ENCODE measurements around the gene MAP3K14.

The MAP3K14 gene

DNA sequence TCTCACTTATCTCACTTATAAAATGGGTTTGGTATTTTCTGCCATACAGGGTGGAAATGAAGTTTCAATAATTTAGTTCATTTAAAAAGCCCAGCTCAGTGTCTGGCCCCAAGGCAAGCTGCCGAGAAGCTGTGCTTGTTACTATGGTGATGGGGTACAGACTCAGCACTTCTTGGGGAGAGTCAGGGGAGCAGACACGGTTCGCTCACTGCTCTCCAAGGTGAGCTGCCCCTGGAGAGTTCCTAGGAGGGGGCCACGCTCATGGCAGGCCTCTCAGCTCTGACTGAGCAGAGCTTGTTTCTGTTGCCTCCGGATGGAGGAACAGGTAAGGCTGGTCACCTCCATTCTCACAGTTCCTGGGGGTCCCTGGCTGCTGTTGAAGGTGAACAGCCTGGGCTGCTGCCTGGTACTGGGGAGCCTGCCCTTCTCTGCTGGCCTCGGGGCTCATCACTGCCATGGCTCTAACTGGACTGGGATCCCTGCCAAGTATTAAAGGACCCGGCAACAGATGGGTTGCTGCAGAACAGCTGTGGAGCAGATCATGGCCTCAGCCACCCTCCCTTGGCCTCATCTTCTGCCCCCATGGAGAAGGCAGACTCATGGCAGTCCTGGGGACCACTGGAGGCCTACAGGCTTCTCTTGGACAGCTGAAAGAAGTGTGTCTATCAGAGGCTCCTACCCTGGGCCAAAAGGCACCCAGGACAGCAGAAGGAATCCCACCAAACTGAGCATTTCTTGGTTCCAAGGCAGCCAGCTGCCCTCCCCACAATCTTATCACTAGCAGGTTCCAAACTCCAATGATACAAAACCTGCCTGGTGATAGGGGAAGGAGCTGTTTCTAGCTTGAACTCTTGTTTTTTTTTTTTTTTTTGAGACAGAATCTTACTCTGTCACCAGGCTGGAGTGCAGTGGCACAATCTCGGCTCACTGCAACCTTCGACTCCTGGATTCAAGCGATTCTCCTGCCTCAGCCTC lies 29.0 kb downstream of the MAP3K14 start:
- H3K4me3 ChIP-seq (ENCODE audit: low read depth, low read length), result no peak overlapping the region
- DNase-seq (ENCODE audit: low read depth), result no peak

DNA sequence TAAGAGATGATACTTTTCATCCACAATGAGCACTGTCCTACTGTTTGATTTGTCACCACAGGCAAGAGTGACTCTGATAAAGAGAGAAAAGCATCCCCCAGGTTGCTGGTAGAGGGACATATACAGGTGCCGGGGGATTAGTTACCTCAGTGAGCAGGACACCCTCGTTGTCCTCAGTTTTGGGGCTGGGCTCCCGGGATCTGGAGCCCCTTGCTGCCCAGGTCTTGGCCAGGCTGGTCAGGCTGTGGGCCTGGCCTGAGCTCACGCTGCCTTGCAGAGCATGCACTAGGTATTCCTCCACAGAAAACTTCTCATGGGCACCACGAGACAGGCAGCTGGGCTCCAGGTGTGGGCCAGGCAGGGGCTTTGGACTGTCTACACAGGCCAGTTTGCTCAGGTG lies 30.5 kb downstream of the MAP3K14 start:
- H3K4me3 ChIP-seq (ENCODE audit: low read depth, low read length), result no peak overlapping the region
- no peak for DNase-seq (ENCODE audit: low read depth)

DNA sequence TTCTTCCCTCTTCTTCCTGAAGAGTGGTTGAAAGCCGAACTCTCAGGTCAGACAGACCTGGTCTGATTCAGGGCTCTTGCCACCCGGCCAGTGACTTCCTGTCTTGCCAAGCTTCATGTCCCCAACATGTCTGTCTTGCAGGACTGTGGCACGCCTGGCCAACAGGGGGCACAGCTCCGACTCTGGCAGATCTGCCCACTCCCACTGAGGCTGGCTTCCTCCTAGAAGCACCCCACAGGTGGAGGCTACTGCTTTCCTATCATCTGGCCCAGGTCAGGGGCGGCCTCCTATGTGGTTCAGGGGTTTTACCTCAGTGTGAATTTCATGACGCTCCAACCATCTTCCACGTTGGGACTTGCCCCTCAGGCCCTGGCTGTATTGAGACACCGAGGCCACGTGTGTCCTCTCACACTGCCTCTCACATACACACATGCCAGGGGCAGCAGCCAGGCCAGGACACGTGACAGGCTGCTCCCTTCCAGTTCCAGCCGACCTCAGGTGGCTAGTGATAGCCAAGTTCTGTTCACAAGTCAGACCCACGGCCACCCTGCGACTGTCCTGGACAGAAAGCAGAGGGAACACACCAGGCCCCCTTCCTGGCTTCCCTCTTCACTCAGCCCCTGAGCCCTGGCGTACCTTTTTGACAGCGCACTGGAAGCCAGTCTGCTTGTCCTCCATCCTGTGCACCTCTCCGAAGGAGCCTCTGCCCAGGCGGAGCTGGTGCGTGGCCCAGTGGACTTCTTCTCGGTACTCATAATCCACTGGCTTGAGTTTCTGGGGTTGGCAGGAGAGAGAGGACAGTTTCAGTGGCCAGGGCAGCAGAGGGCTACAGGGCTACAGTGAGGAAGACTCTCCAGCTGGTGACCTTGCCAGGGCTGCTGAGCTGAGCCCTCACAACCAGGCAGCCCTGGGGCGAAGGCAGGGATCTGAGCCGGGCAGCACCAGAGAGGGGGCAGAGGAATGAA lies 32.4 kb downstream of the MAP3K14 start:
- no peak overlapping the region for H3K4me3 ChIP-seq (ENCODE audit: low read depth, low read length)
- DNase-seq (ENCODE audit: low read depth), result no peak

DNA sequence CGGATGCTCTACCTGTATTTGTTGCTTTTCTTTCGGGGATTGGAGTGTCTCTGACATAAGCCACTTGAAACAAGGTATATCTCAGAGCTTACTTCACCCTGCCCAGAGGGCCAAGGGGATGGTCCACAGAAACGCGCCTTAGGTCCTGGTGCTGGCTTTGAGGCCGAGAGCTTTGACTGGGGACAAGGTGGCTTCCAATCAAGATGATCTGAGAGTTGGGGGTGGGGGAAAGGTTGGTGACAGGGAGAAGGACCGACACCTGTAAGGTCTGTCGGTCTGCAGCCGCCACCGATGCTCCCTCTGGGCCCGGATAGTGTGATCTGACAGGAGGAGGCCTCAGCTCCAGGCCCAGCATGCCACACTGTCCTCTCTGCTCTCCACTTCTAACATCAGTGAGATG lies 33.1 kb downstream of the MAP3K14 start:
- DNase-seq (ENCODE audit: low read depth), result no peak

DNA sequence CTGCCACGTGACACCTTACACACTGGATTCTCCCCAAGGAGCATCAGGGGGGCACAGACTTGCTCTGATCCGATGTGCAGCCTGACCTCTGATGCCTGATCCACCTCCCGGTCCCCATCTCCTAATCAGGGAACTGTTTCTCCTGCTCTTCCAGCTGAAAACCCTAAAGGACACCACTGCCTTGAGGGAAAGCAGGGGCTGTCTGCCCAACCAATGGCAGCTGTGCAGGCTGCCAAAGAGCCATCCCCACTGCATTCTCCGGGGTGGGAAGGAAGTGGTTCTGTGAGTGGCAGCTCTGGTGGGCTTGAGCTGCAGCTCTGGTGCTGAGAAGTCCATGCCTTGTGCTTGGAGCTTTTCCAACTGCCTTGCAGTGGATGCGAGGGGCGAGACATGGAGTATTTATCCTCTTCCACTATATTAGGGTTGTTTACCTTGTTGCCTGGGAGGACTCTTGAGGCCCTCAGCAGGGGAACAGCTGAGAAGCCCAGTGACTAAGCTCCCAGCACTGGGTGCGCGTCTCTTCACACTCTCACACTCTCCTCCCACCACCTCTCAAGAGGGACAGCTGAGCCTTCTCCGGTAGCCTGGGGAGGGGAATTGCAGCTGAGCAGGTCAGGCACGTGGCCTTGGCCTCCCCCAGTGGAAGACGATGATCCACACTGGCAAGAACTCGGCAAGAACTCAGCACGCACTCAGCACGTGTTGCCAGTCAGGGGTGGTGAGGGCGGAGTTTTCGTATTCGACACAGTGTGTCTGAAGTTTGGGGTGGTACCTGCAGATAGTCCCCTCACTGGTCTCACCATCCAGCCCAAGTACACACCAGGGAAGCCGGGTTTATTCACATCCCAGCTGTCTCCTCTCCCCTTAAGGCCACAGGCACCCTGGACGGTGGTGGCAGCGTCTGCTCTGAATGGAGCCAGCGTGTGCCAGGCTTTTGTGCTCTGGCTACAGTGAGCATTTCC lies 33.9 kb downstream of the MAP3K14 start:
- no peak overlapping the region for H3K4me3 ChIP-seq (ENCODE audit: low read depth, low read length)
- peak; percentile 87 for DNase-seq (ENCODE audit: low read depth)

More for the DNA sequence above, 33.1 kb downstream of the MAP3K14 start:
- H3K4me3 ChIP-seq (ENCODE audit: low read depth, low read length), result no peak overlapping the region

DNA sequence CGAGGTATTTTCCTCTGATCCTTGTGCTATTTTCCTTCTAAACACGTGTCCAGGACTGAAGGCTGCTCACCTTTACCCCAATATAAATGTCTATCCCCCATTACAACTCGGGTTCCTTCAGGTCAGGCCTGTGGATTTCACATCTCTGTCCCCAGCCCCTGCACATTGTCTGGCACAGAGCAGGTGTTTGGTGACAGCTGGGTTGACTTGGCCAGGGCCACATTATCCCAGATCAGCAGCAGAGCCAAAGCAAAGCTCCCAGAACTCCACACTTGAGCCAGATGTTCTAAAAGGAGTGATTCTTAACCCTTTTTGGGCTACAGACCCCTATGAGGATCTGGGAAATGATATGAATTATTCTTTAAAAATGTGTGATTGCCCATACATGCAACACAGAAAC lies 36.9 kb downstream of the MAP3K14 start:
- H3K4me3 ChIP-seq (ENCODE audit: low read depth, low read length), result no peak overlapping the region
- no peak for DNase-seq (ENCODE audit: low read depth)

DNA sequence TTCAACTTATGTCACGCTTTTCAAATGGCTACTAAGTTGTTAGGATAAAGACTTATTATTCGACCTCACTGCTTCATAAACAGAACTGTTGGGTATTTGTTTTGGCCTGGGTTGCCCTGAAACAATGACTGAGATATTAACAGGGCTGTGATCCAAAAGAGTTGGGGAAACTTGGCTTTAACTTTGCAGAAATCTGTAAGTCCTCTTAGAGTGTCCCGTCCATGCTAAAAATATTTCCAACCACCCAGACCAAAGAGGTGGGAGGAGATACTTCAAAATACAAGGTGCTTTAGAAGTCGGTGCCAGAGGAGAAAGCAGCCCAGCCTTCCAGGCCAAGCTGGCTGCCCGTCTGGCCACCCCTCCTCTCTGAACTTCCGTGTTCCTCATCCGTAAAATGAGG lies 38.8 kb downstream of the MAP3K14 start:
- DNase-seq (ENCODE audit: low read depth), result no peak

DNA sequence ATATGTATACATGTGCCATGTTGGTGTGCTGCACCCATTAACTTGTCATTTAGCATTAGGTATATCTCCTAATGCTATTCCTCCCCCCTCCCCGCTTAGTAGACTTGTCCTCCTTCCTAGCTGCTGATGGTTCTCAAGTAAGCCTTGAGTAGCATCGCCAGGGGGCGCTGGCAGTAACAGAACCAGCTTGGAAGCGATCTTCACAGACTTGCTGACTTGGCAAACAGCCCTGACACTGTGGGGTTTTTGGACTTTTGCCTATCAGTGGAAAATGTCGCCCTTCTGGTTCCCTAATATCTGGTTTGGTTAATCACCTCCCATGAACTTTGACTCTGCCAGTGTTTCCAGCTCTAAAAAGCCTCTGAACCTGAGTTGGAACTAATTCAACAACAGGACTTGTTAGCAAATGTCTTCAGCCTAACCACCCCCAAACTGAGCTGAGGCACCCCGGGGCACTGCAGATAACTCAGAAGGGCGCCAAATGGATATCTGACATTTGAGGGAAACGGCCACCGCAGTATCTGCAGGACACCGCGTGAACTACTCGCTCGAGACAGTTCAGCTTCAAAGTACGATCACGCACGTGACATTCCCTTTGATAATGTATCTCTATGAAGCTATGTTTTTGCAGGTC lies 39.5 kb downstream of the MAP3K14 start:
- no peak overlapping the region for H3K4me3 ChIP-seq (ENCODE audit: low read depth, low read length)

More for the DNA sequence above, 38.8 kb downstream of the MAP3K14 start:
- no peak overlapping the region for H3K4me3 ChIP-seq (ENCODE audit: low read depth, low read length)

DNA sequence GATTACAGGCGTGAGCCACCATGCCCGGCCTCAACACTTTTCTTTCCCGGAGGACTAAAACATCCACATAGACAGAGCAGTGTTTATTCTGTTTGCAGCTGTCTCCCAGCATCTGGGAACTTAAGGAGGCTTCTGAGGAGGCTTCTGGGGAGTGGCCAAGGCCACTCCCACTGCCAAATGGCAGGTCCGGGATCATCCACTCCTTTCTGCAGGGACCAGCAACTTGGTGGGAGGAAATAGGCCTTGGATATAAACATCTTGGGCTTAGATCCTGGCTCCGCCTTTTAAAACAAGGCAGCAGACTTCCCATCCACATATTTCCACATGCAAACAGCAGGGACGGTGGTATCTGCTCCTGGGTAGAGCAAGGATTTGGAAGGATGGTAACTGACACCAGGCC lies 40.8 kb downstream of the MAP3K14 start:
- no peak overlapping the region for H3K4me3 ChIP-seq (ENCODE audit: low read depth, low read length)
- DNase-seq (ENCODE audit: low read depth), result no peak

More for the DNA sequence above, 39.5 kb downstream of the MAP3K14 start:
- DNase-seq (ENCODE audit: low read depth), result peak; percentile 59

DNA sequence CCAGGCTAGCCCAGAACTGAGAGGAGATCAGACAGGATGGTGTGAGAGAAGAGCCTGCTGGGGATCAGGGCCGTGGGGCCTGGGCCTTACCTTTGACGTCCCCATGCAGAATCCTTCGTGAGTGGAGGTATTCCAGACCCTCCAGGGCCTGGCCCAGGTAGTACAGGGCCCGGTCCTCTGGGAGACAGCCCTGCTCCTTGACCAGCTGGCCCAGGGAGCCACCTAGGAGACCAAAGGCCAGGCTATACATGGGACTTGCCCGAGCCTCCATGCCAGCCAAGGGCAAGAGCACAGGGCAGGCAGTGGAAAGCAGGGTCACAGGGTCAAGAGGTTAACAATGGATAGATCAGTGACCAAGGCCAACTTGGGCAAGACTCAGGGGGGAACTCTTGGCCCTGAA lies 42.8 kb downstream of the MAP3K14 start:
- no peak overlapping the region for H3K4me3 ChIP-seq (ENCODE audit: low read depth, low read length)
- no peak for DNase-seq (ENCODE audit: low read depth)

DNA sequence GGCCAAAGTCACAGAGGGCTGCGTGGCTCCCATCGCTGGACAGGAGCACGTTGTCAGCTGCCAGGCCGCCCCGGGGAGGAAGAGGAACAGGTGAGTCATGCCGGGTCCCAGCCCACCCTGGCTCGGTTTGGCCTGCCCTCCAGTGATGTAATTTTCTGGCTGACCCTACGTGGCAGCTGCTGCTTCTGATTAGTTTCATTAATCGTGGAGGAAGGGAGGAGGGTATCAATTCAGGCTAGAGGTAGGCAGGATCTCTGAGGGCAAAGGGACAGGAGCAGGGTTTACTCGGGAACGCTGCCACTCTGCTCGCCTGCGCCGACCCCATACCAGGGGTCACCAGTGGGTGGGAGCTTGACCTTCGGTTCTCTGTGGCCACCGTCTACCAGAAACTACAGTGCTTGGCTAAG lies 43.3 kb downstream of the MAP3K14 start:
- H3K4me3 ChIP-seq (ENCODE audit: low read depth, low read length), result no peak overlapping the region
- no peak for DNase-seq (ENCODE audit: low read depth)

DNA sequence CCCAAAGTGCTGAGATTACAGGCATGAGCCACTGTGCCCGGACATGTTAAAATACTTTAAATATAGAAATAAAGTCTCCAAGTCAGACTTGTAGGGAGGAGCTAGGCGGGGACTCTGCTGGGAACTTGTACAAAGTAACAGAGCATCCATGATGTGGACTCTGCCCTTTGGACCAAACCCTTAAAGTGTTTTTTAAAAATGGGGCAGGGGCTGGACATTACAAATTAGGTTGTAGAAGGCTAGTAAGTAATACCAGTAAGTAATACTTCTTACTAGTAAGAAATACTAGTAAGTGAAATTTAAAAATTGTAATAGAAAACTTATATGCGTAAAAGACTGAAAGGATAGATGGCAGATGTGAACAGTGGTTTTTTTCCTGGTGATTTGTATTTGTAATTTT lies 45.2 kb downstream of the MAP3K14 start:
- DNase-seq (ENCODE audit: low read depth), result no peak
- no peak overlapping the region for H3K4me3 ChIP-seq (ENCODE audit: low read depth, low read length)

DNA sequence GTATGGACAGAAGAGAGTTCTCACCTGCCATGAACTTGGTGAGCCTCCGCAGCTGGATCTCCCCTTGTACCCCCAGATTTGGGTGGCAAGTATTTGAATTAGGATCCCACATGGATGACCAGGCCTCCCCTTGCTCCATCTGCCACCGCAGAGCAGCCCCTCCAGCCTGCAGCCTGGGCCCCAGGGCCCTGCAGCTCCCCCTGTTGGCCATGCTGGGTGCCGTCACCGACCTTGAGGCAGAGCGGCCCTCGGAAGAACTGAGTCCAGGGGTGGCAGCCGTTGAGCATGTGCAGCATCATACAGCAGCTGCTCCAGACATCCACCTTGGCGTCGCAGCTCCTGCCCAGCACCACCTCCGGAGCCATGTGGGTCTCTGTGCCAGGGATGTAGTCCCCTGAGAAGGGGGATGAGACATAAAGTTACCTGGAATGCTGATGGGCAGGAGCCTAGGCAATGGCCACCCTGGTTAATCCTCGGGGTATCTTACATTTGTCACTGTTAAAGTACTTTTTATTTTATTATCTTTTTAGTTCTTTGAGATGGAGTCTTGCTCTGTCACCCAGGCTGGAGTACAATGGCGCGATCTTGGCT lies 45.9 kb downstream of the MAP3K14 start:
- no peak for DNase-seq (ENCODE audit: low read depth)
- H3K4me3 ChIP-seq (ENCODE audit: low read depth, low read length), result no peak overlapping the region

DNA sequence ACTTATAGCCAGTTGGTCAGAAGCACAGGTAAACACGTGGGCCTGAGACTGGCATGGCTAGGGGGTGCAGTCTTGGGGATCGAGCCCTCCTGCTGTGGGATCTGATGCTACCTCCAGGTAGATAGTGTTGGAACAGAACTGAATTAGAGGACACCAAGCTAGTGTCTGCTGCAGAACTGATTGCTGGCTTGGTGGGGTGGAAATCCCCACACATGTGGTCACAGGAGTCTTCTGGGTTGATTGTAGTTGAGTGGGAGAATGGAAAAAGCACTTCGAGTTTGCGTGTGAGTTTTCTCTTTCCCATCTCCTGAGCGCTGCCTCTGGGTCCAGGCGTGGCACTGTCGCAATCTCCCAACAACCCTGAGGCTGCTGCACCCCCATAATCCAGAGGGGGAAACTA lies 46.9 kb downstream of the MAP3K14 start:
- DNase-seq (ENCODE audit: low read depth), result no peak
- H3K4me3 ChIP-seq (ENCODE audit: low read depth, low read length), result no peak overlapping the region

DNA sequence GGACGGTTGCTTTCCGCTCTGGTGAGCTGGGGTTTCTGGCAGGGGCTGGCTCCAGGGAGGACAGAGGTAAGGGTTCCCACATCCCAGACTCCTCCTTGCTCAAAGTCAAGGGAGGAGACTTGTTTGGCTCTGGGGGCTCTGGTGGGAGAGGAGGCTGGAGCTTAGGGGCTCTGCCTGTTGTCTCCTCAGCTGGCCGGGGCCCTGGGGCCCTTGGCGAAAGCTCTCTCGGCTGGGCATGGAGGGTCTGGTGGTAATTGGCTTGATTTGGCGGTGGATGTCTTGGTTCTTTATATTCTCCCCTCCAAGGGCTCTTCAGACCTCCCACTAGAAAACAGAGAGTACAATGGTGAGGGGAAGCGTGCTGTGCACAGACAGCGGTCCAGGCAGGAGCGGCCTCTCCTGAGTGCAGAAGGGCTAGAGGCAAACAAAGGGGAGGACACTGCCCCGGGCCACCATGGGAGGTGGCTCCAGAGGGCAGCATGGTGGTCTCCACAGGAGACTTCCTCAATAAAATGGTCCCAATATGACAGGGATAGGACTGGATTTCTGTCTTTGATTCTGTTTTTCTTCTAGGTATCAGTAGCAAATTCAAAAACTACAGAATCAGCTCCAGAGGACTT lies 49.3 kb downstream of the MAP3K14 start:
- no peak for DNase-seq (ENCODE audit: low read depth)
- no peak overlapping the region for H3K4me3 ChIP-seq (ENCODE audit: low read depth, low read length)

DNA sequence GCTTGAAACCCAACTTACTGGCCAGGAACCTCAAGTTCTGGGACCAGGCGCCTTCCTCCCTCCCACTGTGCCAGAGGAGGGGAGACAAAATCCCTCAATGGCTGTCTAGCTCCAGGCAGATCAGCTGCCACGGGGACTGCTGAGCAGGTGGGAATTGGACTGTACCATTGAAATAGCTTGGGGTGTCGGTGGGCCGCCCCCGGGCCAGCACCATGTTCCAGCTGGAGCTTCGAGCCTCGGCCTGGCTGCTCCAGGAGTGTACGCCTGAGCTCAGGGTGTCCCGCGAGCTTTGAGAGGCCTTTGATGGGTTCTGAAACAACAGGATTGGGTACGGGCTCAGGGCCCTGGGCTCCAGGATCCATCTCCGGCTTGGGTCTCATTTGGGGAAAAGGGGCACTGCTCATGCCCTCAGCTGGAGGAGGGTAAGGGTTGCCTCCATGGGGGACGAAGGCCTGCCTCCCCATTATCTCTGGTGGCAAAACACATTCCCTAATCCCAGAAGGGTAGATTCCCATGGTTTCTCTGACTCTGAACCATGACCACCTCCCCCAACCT lies 50.4 kb downstream of the MAP3K14 start:
- no peak overlapping the region for H3K4me3 ChIP-seq (ENCODE audit: low read depth, low read length)

DNA sequence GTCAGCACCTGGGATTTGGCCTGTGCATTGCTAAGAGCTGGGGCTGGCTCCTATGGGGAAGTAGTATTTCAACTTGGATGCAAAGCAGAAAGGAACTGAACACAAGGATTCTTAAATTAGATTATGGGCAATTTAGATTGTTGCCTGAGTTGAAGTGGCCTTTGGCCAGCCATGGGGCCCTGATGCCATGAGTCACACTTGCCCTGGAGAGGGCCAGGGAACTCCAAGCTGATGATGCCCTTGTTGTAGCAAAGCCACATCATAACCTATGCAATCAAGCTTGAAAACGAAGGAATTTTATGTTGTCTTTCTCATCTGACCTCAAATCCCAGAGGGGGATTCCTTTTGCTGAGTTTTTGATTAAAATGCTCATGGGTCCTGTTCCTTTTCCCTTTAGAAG lies 51.0 kb downstream of the MAP3K14 start:
- no peak overlapping the region for H3K4me3 ChIP-seq (ENCODE audit: low read depth, low read length)

More for the DNA sequence above, 50.4 kb downstream of the MAP3K14 start:
- DNase-seq (ENCODE audit: low read depth), result no peak

More for the DNA sequence above, 51.0 kb downstream of the MAP3K14 start:
- peak; percentile 72 for DNase-seq (ENCODE audit: low read depth)
